ENCODE results near the gene KMT2E.

The KMT2E gene

GRCh38 chr7:105118612-105119600, 104.9 kb downstream of the KMT2E start:
- no peaks in the 10 kb centered on the region for H3K27me3 ChIP-seq (ENCODE audit: control insufficient read depth, low read length)
- H3K9me2 ChIP-seq (replicated peaks; ENCODE audit: control insufficient read depth, low read length), result no peaks in the 10 kb centered on the region
- H4K20me1 ChIP-seq (ENCODE audit: control insufficient read depth, insufficient read depth, low read depth, low read length), result no peaks in the 10 kb centered on the region
- TF ChIP-seq CTCF (IDR thresholded peaks at IDR 0.05; ENCODE audit: low read depth, low read length, poor library complexity, severe bottlenecking) (no peak), EZH2phosphoT487 (IDR thresholded peaks at IDR 0.05; ENCODE audit: borderline replicate concordance, low read length) (no peak)
- H3K36me3 ChIP-seq (ENCODE audit: control insufficient read depth, low read length), result peaks cover 24% of the 10 kb centered on the region
- H3K27ac ChIP-seq (ENCODE audit: low read depth, low read length), result no peak overlapping the region
- H3K4me2 ChIP-seq (ENCODE audit: low read length), result peak overlapping the region; percentile 45
- no peaks in the 10 kb centered on the region for H3K9me3 ChIP-seq (ENCODE audit: control insufficient read depth, insufficient read depth, low read length)
- H3K4me3 ChIP-seq (ENCODE audit: low read length), result peak overlapping the region; percentile 21
- H3K79me2 ChIP-seq (ENCODE audit: control insufficient read depth, low read length), result no peaks in the 10 kb centered on the region
- peaks cover 33% of the 10 kb centered on the region for H3F3A ChIP-seq (ENCODE audit: control insufficient read depth, insufficient read depth)
- peaks cover 20% of the 10 kb centered on the region for H3K4me1 ChIP-seq (ENCODE audit: control insufficient read depth, low read length)

GRCh38 chr7:105122619-105123018, 108.6 kb downstream of the KMT2E start:
- no peak for TF ChIP-seq EZH2phosphoT487 (IDR thresholded peaks at IDR 0.05; ENCODE audit: borderline replicate concordance, low read length)
- no peak for TF ChIP-seq CTCF (IDR thresholded peaks at IDR 0.05; ENCODE audit: low read depth, low read length, poor library complexity, severe bottlenecking)
- Histone ChIP-seq H3K79me2 (ENCODE audit: control insufficient read depth, low read length) (no peaks in the 10 kb centered on the region), H3K9me3 (ENCODE audit: control insufficient read depth, insufficient read depth, low read length) (no peaks in the 10 kb centered on the region), H3K27ac (ENCODE audit: low read depth, low read length) (no peak overlapping the region), H3K36me3 (ENCODE audit: control insufficient read depth, low read length) (no peaks in the 10 kb centered on the region), H3K4me3 (ENCODE audit: low read length) (no peak overlapping the region), H3K4me2 (ENCODE audit: low read length) (no peak overlapping the region), H3K9me2 (replicated peaks; ENCODE audit: control insufficient read depth, low read length) (no peaks in the 10 kb centered on the region), H3K4me1 (ENCODE audit: control insufficient read depth, low read length) (peaks cover 20% of the 10 kb centered on the region), H3F3A (ENCODE audit: control insufficient read depth, insufficient read depth) (peaks cover 5% of the 10 kb centered on the region), H3K27me3 (ENCODE audit: control insufficient read depth, low read length) (no peaks in the 10 kb centered on the region), H4K20me1 (ENCODE audit: control insufficient read depth, insufficient read depth, low read depth, low read length) (no peaks in the 10 kb centered on the region)

- TF ChIP-seq EZH2phosphoT487 (IDR thresholded peaks at IDR 0.05; ENCODE audit: borderline replicate concordance, low read length) (no peak), CTCF (IDR thresholded peaks at IDR 0.05; ENCODE audit: low read depth, low read length, poor library complexity, severe bottlenecking) (no peak)
- no peak overlapping the region for H3K27ac ChIP-seq (ENCODE audit: low read depth, low read length)
- no peaks in the 10 kb centered on the region for H3K36me3 ChIP-seq (ENCODE audit: control insufficient read depth, low read length)
- H3K9me3 ChIP-seq (ENCODE audit: control insufficient read depth, insufficient read depth, low read length), result no peaks in the 10 kb centered on the region
- H3K9me2 ChIP-seq (replicated peaks; ENCODE audit: control insufficient read depth, low read length), result no peaks in the 10 kb centered on the region
- H3K27me3 ChIP-seq (ENCODE audit: control insufficient read depth, low read length), result no peaks in the 10 kb centered on the region
- no peaks in the 10 kb centered on the region for H3F3A ChIP-seq (ENCODE audit: control insufficient read depth, insufficient read depth)
- H3K4me1 ChIP-seq (ENCODE audit: control insufficient read depth, low read length), result no peaks in the 10 kb centered on the region
- H3K4me3 ChIP-seq (ENCODE audit: low read length), result no peak overlapping the region
- no peaks in the 10 kb centered on the region for H3K79me2 ChIP-seq (ENCODE audit: control insufficient read depth, low read length)
- H3K4me2 ChIP-seq (ENCODE audit: low read length), result no peak overlapping the region
- no peaks in the 10 kb centered on the region for H4K20me1 ChIP-seq (ENCODE audit: control insufficient read depth, insufficient read depth, low read depth, low read length)
Measured at GRCh38 chr7:105125745-105126144, 111.7 kb downstream of the KMT2E start.

Data from DOHH2 (cell line).